HG02798 (cell line): ENCODE results near the gene CD164L2.

Experiments
- ATAC-seq: cut with Tn5 transposase; IDR thresholded peaks from one replicate; pipeline ENCODE4 v1.9.1; 2021; ENCODE audit warnings: mild to moderate bottlenecking; ENCODE audit not compliant: unreplicated experiment, poor library complexity

CD164L2 gene

DNA sequence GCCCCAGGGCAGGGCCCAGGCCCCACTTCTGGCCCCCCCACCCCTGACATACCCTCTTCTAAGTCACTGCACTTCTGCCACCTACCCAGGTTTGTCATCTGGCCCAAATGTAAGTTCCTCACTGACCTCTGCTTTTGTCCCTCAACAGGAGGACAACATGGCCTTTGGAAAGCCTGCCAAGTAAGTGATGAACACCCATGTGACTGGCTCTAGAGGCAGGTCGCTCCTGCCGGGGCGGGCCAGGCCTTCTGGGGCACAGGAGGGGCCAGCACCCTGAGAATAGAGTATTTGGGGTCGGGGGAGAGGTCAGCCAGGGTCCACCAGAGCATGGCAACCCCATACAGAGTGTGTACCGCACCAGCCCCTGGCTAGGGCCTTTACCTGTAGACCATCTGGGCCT lies 51.2 kb downstream of the CD164L2 start:
- ATAC-seq, result no peak

DNA sequence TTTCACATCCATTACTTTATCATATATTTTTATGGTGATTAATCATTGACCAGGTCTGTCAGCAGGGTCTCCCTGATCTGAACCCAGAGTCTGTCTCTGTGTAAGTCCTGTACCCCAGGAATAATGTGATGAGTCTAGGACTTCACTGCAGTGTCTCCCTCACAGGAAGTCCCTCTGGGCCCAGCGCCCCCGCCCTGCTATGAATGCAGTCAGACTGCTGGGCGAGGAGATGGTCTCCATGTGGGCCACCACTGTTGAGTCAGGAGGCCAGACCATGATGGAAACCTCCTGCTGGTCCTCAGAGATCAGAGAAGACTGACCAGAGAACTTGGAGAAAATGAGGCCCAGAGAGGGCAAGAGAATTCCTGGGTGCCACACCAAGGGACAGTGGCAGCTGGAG lies 51.7 kb downstream of the CD164L2 start:
- no peak for ATAC-seq

GRCh38 chr1:27330786-27331185 lies 52.3 kb downstream of the CD164L2 start:
- ATAC-seq, result no peak
